WERI-Rb-1 (cell line): ENCODE measurements around the gene MC1R.

Experiments
- DNase-seq: peaks from one replicate; pipeline ENCODE4 v3.0.0-alpha.2; 2020
- H3K27ac ChIP-seq: fragments of 250-450 bp; sonication (Bioruptor Pico); 2 replicates; pipeline ENCODE4 v1.5.1; 2020; ENCODE audit warnings: mild to moderate bottlenecking, moderate library complexity
- H3K27me3 ChIP-seq: fragments of 250-450 bp; sonication (Bioruptor Pico); 2 replicates; pipeline ENCODE4 v1.5.1; 2021; ENCODE audit warnings: mild to moderate bottlenecking, low read depth, moderate library complexity; ENCODE audit not compliant: insufficient read depth, severe bottlenecking
- H3K36me3 ChIP-seq: fragments of 250-450 bp; sonication (Bioruptor Pico); 2 replicates; pipeline ENCODE4 v1.5.1; 2020; ENCODE audit warnings: mild to moderate bottlenecking, moderate library complexity
- H3K4me3 ChIP-seq: 2 replicates; pipeline ENCODE4 v1.5.1; 2011; ENCODE audit warnings: low read depth, mild to moderate bottlenecking, control low read depth, low read length
- H3K9me3 ChIP-seq: fragments of 250-450 bp; sonication (Bioruptor Pico); 2 replicates; pipeline ENCODE4 v1.5.1; 2021; ENCODE audit warnings: mild to moderate bottlenecking, moderate library complexity; ENCODE audit not compliant: severe bottlenecking
- CTCF ChIP-seq: IDR thresholded peaks from 2 replicates; pipeline ENCODE4 v1.5.1; 2011; ENCODE audit warnings: low read depth, mild to moderate bottlenecking, control low read depth, inconsistent platforms, low read length

Gene MC1R

GRCh38 chr16:89958068-89958467 is 39.4 kb downstream of the MC1R start:
- Histone ChIP-seq H3K36me3 (peaks cover 3% of the 10 kb centered on the region; the same call in 1 of the 2 replicates), H3K9me3 (no peaks in the 10 kb centered on the region), H3K27me3 (no peaks in the 10 kb centered on the region), H3K4me3 (no peak overlapping the region), H3K27ac (no peak overlapping the region)
- peak; percentile 29 for DNase-seq
- no peak for TF ChIP-seq CTCF

GRCh38 chr16:89958596-89958995 is 39.9 kb downstream of the MC1R start:
- H3K4me3 ChIP-seq = no peak overlapping the region
- peaks cover 3% of the 10 kb centered on the region; the same call in 1 of the 2 replicates for H3K36me3 ChIP-seq
- H3K9me3 ChIP-seq = no peaks in the 10 kb centered on the region
- no peaks in the 10 kb centered on the region for H3K27me3 ChIP-seq
- no peak for TF ChIP-seq CTCF
- no peak for DNase-seq
- H3K27ac ChIP-seq = no peak overlapping the region

GRCh38 chr16:89960966-89961365 is 42.3 kb downstream of the MC1R start:
- Histone ChIP-seq H3K27me3 (no peaks in the 10 kb centered on the region), H3K9me3 (no peaks in the 10 kb centered on the region), H3K36me3 (peaks cover 3% of the 10 kb centered on the region; the same call in 1 of the 2 replicates), H3K4me3 (no peak overlapping the region), H3K27ac (no peak overlapping the region)
- TF ChIP-seq CTCF = no peak
- DNase-seq = no peak

GRCh38 chr16:89961920-89962319 is 43.3 kb downstream of the MC1R start:
- no peak overlapping the region for H3K27ac ChIP-seq
- no peaks in the 10 kb centered on the region for H3K9me3 ChIP-seq
- H3K4me3 ChIP-seq = no peak overlapping the region
- TF ChIP-seq CTCF = no peak
- H3K27me3 ChIP-seq = no peaks in the 10 kb centered on the region
- no peak for DNase-seq
- peaks cover 3% of the 10 kb centered on the region; the same call in 1 of the 2 replicates for H3K36me3 ChIP-seq

- H3K27me3 ChIP-seq = no peaks in the 10 kb centered on the region
- DNase-seq = no peak
- peaks cover 3% of the 10 kb centered on the region; the same call in 1 of the 2 replicates for H3K36me3 ChIP-seq
- no peak for TF ChIP-seq CTCF
- H3K27ac ChIP-seq = no peak overlapping the region
- no peaks in the 10 kb centered on the region for H3K9me3 ChIP-seq
- no peak overlapping the region for H3K4me3 ChIP-seq
These were observed 44.3 kb downstream of the MC1R start for GRCh38 chr16:89962754-89963498.

GRCh38 chr16:89964201-89964600 is 45.5 kb downstream of the MC1R start:
- H3K27me3 ChIP-seq = no peaks in the 10 kb centered on the region
- H3K36me3 ChIP-seq = no peaks in the 10 kb centered on the region
- H3K4me3 ChIP-seq = no peak overlapping the region
- H3K27ac ChIP-seq = no peak overlapping the region
- DNase-seq = no peak
- no peaks in the 10 kb centered on the region for H3K9me3 ChIP-seq
- TF ChIP-seq CTCF = no peak
